Measurements from ENCODE around the gene TTYH3. TPM values are rescaled to one million over a fixed set of nuclear protein-coding genes. Genes with fewer than 3 reads are reported as not detected.
"Not testable (repeated sequence)": the region's sequence is repeated elsewhere in the genome, so short reads cannot be mapped to it uniquely, and the experiment has no call there.

The TTYH3 gene
- total RNA-seq, 2 donors from 2014 or later: 7.0 to 11.1 TPM

- DNase-seq (ENCODE audit: low spot score): no peak
- no peak overlapping the region for H3K4me3 ChIP-seq
- no peaks in the 10 kb centered on the region for H3K9me3 ChIP-seq
- no peaks in the 10 kb centered on the region for H3K27me3 ChIP-seq
- no peaks in the 10 kb centered on the region for H3K36me3 ChIP-seq
- peaks cover 0 to 39% of the 10 kb centered on the region in 2 donors for H3K4me1 ChIP-seq
- peak overlapping the region; percentile 72 to 80 for H3K27ac ChIP-seq
- no peak for TF ChIP-seq CTCF (IDR thresholded peaks at IDR 0.05)
These were observed 25.9 kb upstream of the TTYH3 start for GRCh38 chr7:2605608-2606538.

GRCh38 chr7:2606539-2606936, 25.2 kb upstream of the TTYH3 start:
- TF ChIP-seq CTCF (IDR thresholded peaks at IDR 0.05): no peak
- DNase-seq (ENCODE audit: low spot score): no peak
- H3K27me3 ChIP-seq: no peaks in the 10 kb centered on the region
- no peaks in the 10 kb centered on the region for H3K36me3 ChIP-seq
- peak overlapping the region; percentile 72 to 80 for H3K27ac ChIP-seq
- peaks cover 0 to 39% of the 10 kb centered on the region in 2 donors for H3K4me1 ChIP-seq
- peak overlapping the region in 1 of 2 donors; percentile 6 for H3K4me3 ChIP-seq
- H3K9me3 ChIP-seq: no peaks in the 10 kb centered on the region

- Histone ChIP-seq H3K27ac (peak overlapping the region; percentile 72 to 80), H3K4me1 (peaks cover 0 to 39% of the 10 kb centered on the region in 2 donors), H3K9me3 (no peaks in the 10 kb centered on the region), H3K27me3 (no peaks in the 10 kb centered on the region), H3K36me3 (no peaks in the 10 kb centered on the region), H3K4me3 (peak overlapping the region in 1 of 2 donors; percentile 6)
- TF ChIP-seq CTCF (IDR thresholded peaks at IDR 0.05): no peak
- DNase-seq (ENCODE audit: low spot score): peak; percentile 87
These were observed 24.5 kb upstream of the TTYH3 start for GRCh38 chr7:2607122-2607922.

- Histone ChIP-seq H3K4me1 (peaks cover 0 to 47% of the 10 kb centered on the region in 2 donors), H3K27me3 (no peaks in the 10 kb centered on the region), H3K27ac (peak overlapping the region; percentile 72 to 80), H3K4me3 (no peak overlapping the region), H3K36me3 (no peaks in the 10 kb centered on the region), H3K9me3 (no peaks in the 10 kb centered on the region)
- TF ChIP-seq CTCF (IDR thresholded peaks at IDR 0.05): no peak
- no peak for DNase-seq (ENCODE audit: low spot score)
These were observed 23.6 kb upstream of the TTYH3 start for GRCh38 chr7:2607923-2608904.

GRCh38 chr7:2608921-2609411, 22.8 kb upstream of the TTYH3 start:
- TF ChIP-seq CTCF (IDR thresholded peaks at IDR 0.05): peak in 1 of 2 donors; percentile 39
- Histone ChIP-seq H3K4me3 (no peak overlapping the region), H3K27me3 (no peaks in the 10 kb centered on the region), H3K27ac (no peak overlapping the region), H3K9me3 (no peaks in the 10 kb centered on the region), H3K4me1 (peaks cover 0 to 55% of the 10 kb centered on the region in 2 donors), H3K36me3 (no peaks in the 10 kb centered on the region)
- no peak for DNase-seq (ENCODE audit: low spot score)

GRCh38 chr7:2609646-2610045, 22.1 kb upstream of the TTYH3 start:
- H3K4me1 ChIP-seq: peaks cover 0 to 61% of the 10 kb centered on the region in 2 donors
- not testable (repeated sequence) for DNase-seq (ENCODE audit: low spot score); H3K27ac ChIP-seq; H3K36me3 ChIP-seq; H3K27me3 ChIP-seq; H3K4me3 ChIP-seq; H3K9me3 ChIP-seq
